Gastrocnemius medialis (tissue), 4 donors: Measurements from ENCODE around the gene TMEM266. TPM values are rescaled to one million over a fixed set of nuclear protein-coding genes. Genes with fewer than 3 reads are reported as not detected.

Source experiments
- ATAC-seq, 2 donors: fragments of 150-250 bp; one replicate each; pipeline ENCODE4 v1.9.1; 2016
- DNase-seq, 2 donors: peaks; one replicate each; pipeline ENCODE4 v3.0.0-alpha.2; 2019
- H3K27ac ChIP-seq, 4 donors: fragments of 200-600 bp; sonication (generic); 1 replicate in 1 of 4; 2 replicates in 3 of 4; pipeline ENCODE4 v1.5.1; 2016 to 2018; ENCODE audit warnings: mild to moderate bottlenecking in 2 of 4, moderate library complexity in 1 of 4
- H3K27me3 ChIP-seq, 3 donors: fragments of 200-600 bp; sonication (generic) in 2 of 3; 1 replicate in 1 of 3; 2 replicates in 2 of 3; pipeline versions ENCODE4 v1.5.1 to v1.6.0; 2016 to 2019; ENCODE audit warnings: mild to moderate bottlenecking in 1 of 3, moderate library complexity in 1 of 3
- H3K36me3 ChIP-seq, 2 donors: fragments of 200-600 bp; sonication (generic) in 1 of 2; one replicate each; pipeline ENCODE4 v1.5.1; 2017 to 2018
- H3K4me1 ChIP-seq, 2 donors: fragments of 200-600 bp; sonication (generic) in 1 of 2; one replicate each; pipeline ENCODE4 v1.5.1; 2016 to 2017; ENCODE audit warnings: mild to moderate bottlenecking in 2 of 2
- H3K4me3 ChIP-seq, 4 donors: fragments of 200-600 bp; sonication (generic) in 3 of 4; 1 replicate in 1 of 4; 2 replicates in 3 of 4; pipeline ENCODE4 v1.5.1; 2016 to 2019; ENCODE audit warnings: mild to moderate bottlenecking in 2 of 4
- H3K9me3 ChIP-seq, 3 donors: fragments of 200-600 bp; sonication (generic) in 2 of 3; 1 replicate in 1 of 3; 2 replicates in 2 of 3; pipeline ENCODE4 v1.5.1; 2016 to 2019
- CTCF ChIP-seq, 5 experiments: fragments of 450-650 bp in 3 of 5; fragments of 200-600 bp in 2 of 5; sonication (generic) in 2 of 5; IDR thresholded peaks in 4 of 5; conservative IDR thresholded peaks in 1 of 5; 1 replicate in 4 of 5; 2 replicates in 1 of 5; pipeline ENCODE4 v1.5.1; 2016 to 2019; ENCODE audit warnings: antibody characterized with exemption in 5 of 5, mild to moderate bottlenecking in 3 of 5, moderate library complexity in 3 of 5
- POLR2A ChIP-seq, 2 donors: fragments of 450-650 bp; IDR thresholded peaks; one replicate each; pipeline ENCODE4 v1.6.1; 2017; ENCODE audit warnings: antibody characterized with exemption in 2 of 2, mild to moderate bottlenecking in 2 of 2, moderate library complexity in 2 of 2
- in situ Hi-C, 4 donors: fragments of 200-750 bp; cut with MboI; loops; one replicate each; pipeline versions ENCODE4 v1.15.0 to v1.8.0; 2017; ENCODE audit warnings: low sequenced_read_pairs in 4 of 4
- intact Hi-C: fragments of 100-400 bp; cut with DNase I; formaldehyde crosslinking; loops from one replicate; pipeline ENCODE4 v1.15.1; 2023; ENCODE audit warnings: low total_unique reads
- total RNA-seq, 4 donors: library from RNA; depleted of rRNA; stranded (reverse); fragments of >200 nt; gene quantifications; one replicate each; pipeline versions ENCODE4 v1.1.0 to v1.2.3, GENCODE V29; 2016

The TMEM266 gene
- total RNA-seq, 4 donors from 2014 or later = 3.6 to 17.1 (median 11.7) TPM

- Histone ChIP-seq H3K27me3 (no peaks in the 10 kb centered on the region), H3K4me1 (peaks cover 0 to 5% of the 10 kb centered on the region in 2 donors), H3K36me3 (peaks cover 0 to 5% of the 10 kb centered on the region in 2 donors), H3K4me3 (no peak overlapping the region), H3K9me3 (no peaks in the 10 kb centered on the region), H3K27ac (no peak overlapping the region)
- in situ Hi-C loops (no loop called here), intact Hi-C loops (no loop called here)
- TF ChIP-seq POLR2A (IDR thresholded peaks at IDR 0.05) (no peak), CTCF (IDR thresholded peaks at IDR 0.05 in 4 of 5, conservative IDR thresholded peaks at IDR 0.05 in 1 of 5) (no peak)
- DNase-seq (no peak), ATAC-seq (no peak)
Measured at GRCh38 chr15:76245072-76245610, 185.4 kb downstream of the TMEM266 start.

- Histone ChIP-seq H3K4me1 (no peaks in the 10 kb centered on the region), H3K4me3 (no peak overlapping the region), H3K27me3 (no peaks in the 10 kb centered on the region), H3K36me3 (no peaks in the 10 kb centered on the region), H3K27ac (no peak overlapping the region), H3K9me3 (no peaks in the 10 kb centered on the region)
- no peak for TF ChIP-seq POLR2A (IDR thresholded peaks at IDR 0.05)
- no peak for TF ChIP-seq CTCF (IDR thresholded peaks at IDR 0.05 in 4 of 5, conservative IDR thresholded peaks at IDR 0.05 in 1 of 5)
- in situ Hi-C loops = no loop called here
- intact Hi-C loops = no loop called here
- no peak for ATAC-seq
- DNase-seq = no peak
Measured at GRCh38 chr15:76251717-76252116, 191.9 kb downstream of the TMEM266 start.

- TF ChIP-seq POLR2A (IDR thresholded peaks at IDR 0.05) (no peak), CTCF (IDR thresholded peaks at IDR 0.05 in 4 of 5, conservative IDR thresholded peaks at IDR 0.05 in 1 of 5) (no peak)
- in situ Hi-C loops (no loop called here), intact Hi-C loops (no loop called here)
- DNase-seq = no peak
- Histone ChIP-seq H3K27ac (no peak overlapping the region), H3K27me3 (no peaks in the 10 kb centered on the region), H3K4me3 (no peak overlapping the region), H3K36me3 (no peaks in the 10 kb centered on the region), H3K9me3 (no peaks in the 10 kb centered on the region), H3K4me1 (no peaks in the 10 kb centered on the region)
- ATAC-seq = no peak
Measured at GRCh38 chr15:76252249-76252648, 192.5 kb downstream of the TMEM266 start.

GRCh38 chr15:76253691-76254473, 194.1 kb downstream of the TMEM266 start:
- intact Hi-C loops = no loop called here
- Histone ChIP-seq H3K4me1 (no peaks in the 10 kb centered on the region), H3K4me3 (no peak overlapping the region), H3K36me3 (no peaks in the 10 kb centered on the region), H3K27ac (no peak overlapping the region), H3K27me3 (no peaks in the 10 kb centered on the region), H3K9me3 (no peaks in the 10 kb centered on the region)
- no peak for TF ChIP-seq POLR2A (IDR thresholded peaks at IDR 0.05)
- no peak for TF ChIP-seq CTCF (IDR thresholded peaks at IDR 0.05 in 4 of 5, conservative IDR thresholded peaks at IDR 0.05 in 1 of 5)
- in situ Hi-C loops = no loop called here
- DNase-seq = no peak
- no peak for ATAC-seq

Other genes starting within 250 kb of the TMEM266 start
- gene UBE2Q2, start 216.5 kb upstream of the TMEM266 start, total RNA-seq = 10 to 100 TPM; 15.9 to 25.5 (median 23.9) TPM
- 10 to 100 TPM; 12.3 to 13.9 (median 13.0) TPM for gene FBXO22, start 156.1 kb upstream of the TMEM266 start, total RNA-seq
- 1 to 10 TPM; 2.0 to 9.8 (median 3.4) TPM for gene NRG4, start 47.6 kb upstream of the TMEM266 start, total RNA-seq